Measurements from ENCODE around the gene COMMD9. TPM values are rescaled to one million over a fixed set of nuclear protein-coding genes. Genes with fewer than 3 reads are reported as not detected.

The COMMD9 gene
- total RNA-seq, 3 donors from 2014 or later (not counting 1 experiment from before 2014, with no cell fraction given), result 64.6 to 79.1 (median 74.0) TPM

DNA sequence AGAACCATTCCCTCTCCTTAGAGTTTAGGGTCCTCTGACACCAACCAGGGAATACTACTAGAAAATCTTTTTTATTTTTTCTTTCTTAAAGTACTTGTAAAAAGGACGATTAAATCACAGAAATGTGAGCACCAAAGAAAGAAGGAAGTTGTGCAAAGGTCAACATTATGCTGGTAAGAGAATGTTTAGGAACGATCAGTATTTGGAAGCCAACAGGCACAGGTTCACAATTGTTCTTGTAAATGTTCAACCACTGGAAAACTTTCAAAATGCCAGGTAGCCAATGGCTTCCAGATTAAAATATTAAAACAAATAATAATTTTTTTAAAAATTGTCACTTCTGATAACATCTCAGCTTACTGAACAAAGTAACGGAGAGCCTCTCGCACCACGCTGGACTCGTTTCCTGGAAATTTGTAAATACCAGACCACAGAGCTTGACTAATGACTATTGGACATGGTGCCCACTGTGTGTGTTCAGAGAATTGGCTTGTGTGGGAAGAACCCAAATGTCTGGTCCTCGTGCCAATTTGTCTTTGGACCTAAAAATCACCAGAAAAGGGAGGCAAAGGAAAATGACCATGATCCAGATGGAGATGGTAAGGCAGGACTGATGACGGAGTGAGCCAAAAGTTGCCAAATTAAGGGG lies 20.8 kb downstream of the COMMD9 start:
- Histone ChIP-seq H3K27ac (ENCODE audit: low read length) (no peak overlapping the region), H3K9me3 (ENCODE audit: control insufficient read depth, insufficient read depth, low read length) (no peaks in the 10 kb centered on the region), H3K4me3 (ENCODE audit: low read length) (no peak overlapping the region), H3K4me1 (ENCODE audit: control insufficient read depth, insufficient read depth, low read length) (no peaks in the 10 kb centered on the region), H3K27me3 (ENCODE audit: control insufficient read depth, insufficient read depth, low read length) (no peaks in the 10 kb centered on the region), H3K36me3 (ENCODE audit: control insufficient read depth, insufficient read depth, low read length) (peaks cover 25% of the 10 kb centered on the region)
- Mint-ChIP-seq H3K27ac (no peak overlapping the region), H3K27me3 (ENCODE audit: low read depth in 2 of 2) (peaks cover 2 to 3% of the 10 kb centered on the region in 2 donors), H3K4me3 (no peak overlapping the region), H3K9me3 (no peaks in the 10 kb centered on the region), H3K36me3 (peaks cover 11% of the 10 kb centered on the region), H3K4me1 (no peaks in the 10 kb centered on the region)
- TF ChIP-seq, protein P1, sequence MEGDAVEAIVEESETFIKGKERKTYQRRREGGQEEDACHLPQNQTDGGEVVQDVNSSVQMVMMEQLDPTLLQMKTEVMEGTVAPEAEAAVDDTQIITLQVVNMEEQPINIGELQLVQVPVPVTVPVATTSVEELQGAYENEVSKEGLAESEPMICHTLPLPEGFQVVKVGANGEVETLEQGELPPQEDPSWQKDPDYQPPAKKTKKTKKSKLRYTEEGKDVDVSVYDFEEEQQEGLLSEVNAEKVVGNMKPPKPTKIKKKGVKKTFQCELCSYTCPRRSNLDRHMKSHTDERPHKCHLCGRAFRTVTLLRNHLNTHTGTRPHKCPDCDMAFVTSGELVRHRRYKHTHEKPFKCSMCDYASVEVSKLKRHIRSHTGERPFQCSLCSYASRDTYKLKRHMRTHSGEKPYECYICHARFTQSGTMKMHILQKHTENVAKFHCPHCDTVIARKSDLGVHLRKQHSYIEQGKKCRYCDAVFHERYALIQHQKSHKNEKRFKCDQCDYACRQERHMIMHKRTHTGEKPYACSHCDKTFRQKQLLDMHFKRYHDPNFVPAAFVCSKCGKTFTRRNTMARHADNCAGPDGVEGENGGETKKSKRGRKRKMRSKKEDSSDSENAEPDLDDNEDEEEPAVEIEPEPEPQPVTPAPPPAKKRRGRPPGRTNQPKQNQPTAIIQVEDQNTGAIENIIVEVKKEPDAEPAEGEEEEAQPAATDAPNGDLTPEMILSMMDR (IDR thresholded peaks at IDR 0.05), result no peak
- intact Hi-C loops (cut with micrococcal nuclease), result no loop called here
- ATAC-seq, result no peak
- no peak for DNase-seq
- 54% methylated on average over 8 of the region's 8 CpGs for WGBS (ENCODE audit: insufficient coverage)

DNA sequence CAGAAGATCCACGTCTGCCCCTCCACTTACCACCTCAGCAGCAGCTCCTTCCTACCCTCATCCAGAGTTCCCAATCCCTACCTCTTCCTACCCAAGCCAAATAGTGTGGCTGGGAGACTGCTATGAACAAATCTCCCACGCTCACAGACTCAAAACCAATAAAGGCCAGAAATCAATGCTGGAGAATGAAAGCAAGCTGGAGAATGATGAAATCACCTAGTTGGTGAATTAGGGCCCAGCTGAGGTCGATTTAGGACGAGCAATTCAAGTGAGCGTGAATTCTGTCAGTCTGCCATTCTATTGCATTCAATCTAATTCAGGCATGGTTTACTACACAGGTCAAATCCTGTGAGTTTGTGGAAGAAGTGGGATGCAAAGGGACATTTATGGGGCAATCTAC lies 22.5 kb downstream of the COMMD9 start:
- intact Hi-C loops (cut with micrococcal nuclease), result loop anchor here (1.0 kb wide), 1 partner anchor 650 kb away; no protein-coding TSS in a partner anchor
- TF ChIP-seq, protein P1 (IDR thresholded peaks at IDR 0.05), result no peak
- H3K27ac ChIP-seq (ENCODE audit: low read length), result no peak overlapping the region
- H3K36me3 Mint-ChIP-seq, result no peaks in the 10 kb centered on the region
- no peak for DNase-seq
- peaks cover 9% of the 10 kb centered on the region for H3K36me3 ChIP-seq (ENCODE audit: control insufficient read depth, insufficient read depth, low read length)
- peaks cover 7 to 11% of the 10 kb centered on the region in 2 donors for H3K27me3 Mint-ChIP-seq (ENCODE audit: low read depth in 2 of 2)
- H3K4me1 Mint-ChIP-seq, result no peaks in the 10 kb centered on the region
- peaks cover 1% of the 10 kb centered on the region for H3K27me3 ChIP-seq (ENCODE audit: control insufficient read depth, insufficient read depth, low read length)
- 59% methylated on average over 5 of the region's 5 CpGs for WGBS (ENCODE audit: insufficient coverage)
- H3K4me1 ChIP-seq (ENCODE audit: control insufficient read depth, insufficient read depth, low read length), result no peaks in the 10 kb centered on the region
- no peaks in the 10 kb centered on the region for H3K9me3 ChIP-seq (ENCODE audit: control insufficient read depth, insufficient read depth, low read length)
- no peak for ATAC-seq
- H3K4me3 ChIP-seq (ENCODE audit: low read length), result no peak overlapping the region
- no peak overlapping the region for H3K27ac Mint-ChIP-seq
- H3K4me3 Mint-ChIP-seq, result no peak overlapping the region
- no peaks in the 10 kb centered on the region for H3K9me3 Mint-ChIP-seq

DNA sequence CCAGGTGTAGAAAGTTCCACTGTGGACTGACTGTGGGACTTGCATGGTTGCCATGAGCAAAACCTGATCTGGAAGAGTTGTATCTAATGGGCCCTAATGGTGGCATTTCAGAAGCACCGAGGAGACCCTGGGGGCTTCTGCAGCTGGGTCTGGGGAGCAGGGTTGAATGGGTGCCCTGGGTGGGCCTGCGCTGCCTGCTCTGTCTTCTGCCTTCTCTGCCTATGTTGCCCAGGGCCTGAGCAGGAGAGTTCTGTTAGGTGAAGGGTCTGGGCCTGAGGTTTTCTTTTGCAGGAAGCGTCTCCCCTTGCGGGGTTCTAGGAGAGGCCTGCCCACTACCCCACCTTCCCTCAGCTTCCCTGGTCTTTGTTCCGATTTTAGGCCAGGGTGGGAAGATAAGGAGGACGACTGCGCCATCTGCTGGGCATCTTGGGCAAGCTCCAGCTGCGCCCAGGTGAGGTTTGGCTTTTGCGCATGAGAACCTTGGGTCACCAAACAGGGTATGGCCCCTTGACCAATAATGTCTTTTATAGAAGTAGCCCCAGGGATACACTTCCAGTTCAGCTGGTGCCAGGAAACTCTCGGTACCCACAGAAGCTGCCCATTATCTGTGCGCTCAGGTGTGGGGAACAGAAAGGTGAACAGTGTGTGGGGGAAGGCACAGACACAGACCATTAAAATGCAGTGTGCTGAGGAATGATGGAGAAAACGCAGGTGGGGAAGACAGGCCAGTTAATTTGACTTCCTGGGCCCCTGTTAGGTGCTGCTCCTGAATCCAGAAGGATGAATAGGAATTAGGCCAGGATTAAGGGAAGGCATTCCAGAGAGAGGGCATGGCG lies 23.2 kb downstream of the COMMD9 start:
- no peaks in the 10 kb centered on the region for H3K4me1 Mint-ChIP-seq
- Histone ChIP-seq H3K27me3 (ENCODE audit: control insufficient read depth, insufficient read depth, low read length) (peaks cover 2% of the 10 kb centered on the region), H3K4me3 (ENCODE audit: low read length) (no peak overlapping the region), H3K4me1 (ENCODE audit: control insufficient read depth, insufficient read depth, low read length) (no peaks in the 10 kb centered on the region), H3K9me3 (ENCODE audit: control insufficient read depth, insufficient read depth, low read length) (no peaks in the 10 kb centered on the region), H3K36me3 (ENCODE audit: control insufficient read depth, insufficient read depth, low read length) (peaks cover 2% of the 10 kb centered on the region), H3K27ac (ENCODE audit: low read length) (no peak overlapping the region)
- TF ChIP-seq, protein P1 (IDR thresholded peaks at IDR 0.05), result peak; percentile 67
- H3K4me3 Mint-ChIP-seq, result no peak overlapping the region
- H3K9me3 Mint-ChIP-seq, result no peaks in the 10 kb centered on the region
- peak; percentile 55 to 80 (median 57) for ATAC-seq
- peak; percentile 40 to 74 for DNase-seq
- H3K36me3 Mint-ChIP-seq, result no peaks in the 10 kb centered on the region
- intact Hi-C loops (cut with micrococcal nuclease), result loop anchor here (1.0 kb wide), 1 partner anchor 650 kb away; no protein-coding TSS in a partner anchor
- H3K27me3 Mint-ChIP-seq (ENCODE audit: low read depth in 2 of 2), result peaks cover 14 to 19% of the 10 kb centered on the region in 2 donors
- H3K27ac Mint-ChIP-seq, result no peak overlapping the region
- WGBS (ENCODE audit: insufficient coverage), result 41% methylated on average over 11 of the region's 13 CpGs
